SK-N-SH (cell line): ENCODE results near the gene GRAMD2B. TPM values are rescaled to one million over a fixed set of nuclear protein-coding genes. Genes with fewer than 3 reads are reported as not detected.

Experiments
- CTCF ChIA-PET: fragments of 300-600, 350-600 bp; formaldehyde crosslinking; extraction: SDS; loops from one replicate; lab custom pipeline; 2021; lab: Yijun Ruan, JAX
- POLR2A ChIA-PET: fragments of 350-600 bp; sonication (Branson Sonifier 250); formaldehyde crosslinking; extraction: SDS; loops from one replicate; lab custom pipeline; 2020; ENCODE audit warnings: antibody characterized with exemption, inconsistent platforms; lab: Yijun Ruan, JAX
- DNase-seq: peaks from one replicate; pipeline ENCODE4 v3.0.0; 2012
- H2AFZ ChIP-seq: fragments of 200-600 bp; sonication (generic); 2 replicates; pipeline ENCODE4 v1.8.1; 2016; ENCODE audit warnings: antibody characterized with exemption, mild to moderate bottlenecking, low read depth
- H3F3A ChIP-seq: fragments of 200-600 bp; sonication (generic); replicated peaks from 2 replicates; pipeline ENCODE3; 2016; ENCODE audit warnings: antibody characterized with exemption, mild to moderate bottlenecking; ENCODE audit not compliant: insufficient read depth
- H3K27ac ChIP-seq, 2 experiments: fragments of 200-500 bp in 1 of 2; fragments of 200-600 bp in 1 of 2; sonication (Bioruptor generic) in 1 of 2; sonication (generic), shearing (Covaris generic) in 1 of 2; 2 replicates each; pipeline versions ENCODE4 v1.5.1 to v1.6.1; 2014 to 2016; ENCODE audit warnings: low read depth in 2 of 2, inconsistent platforms in 1 of 2, low read length in 1 of 2, mild to moderate bottlenecking in 1 of 2, mixed read lengths in 1 of 2
- H3K27me3 ChIP-seq: fragments of 200-600 bp; sonication (generic), shearing (Covaris generic); 2 replicates; pipeline ENCODE4 v1.6.1; 2016; ENCODE audit warnings: mixed run types; ENCODE audit not compliant: insufficient read depth
- H3K36me3 ChIP-seq, 2 experiments: fragments of 200-500 bp in 1 of 2; fragments of 200-600 bp in 1 of 2; sonication (Bioruptor generic) in 1 of 2; sonication (generic) in 1 of 2; replicated peaks in 1 of 2; 2 replicates each; pipeline versions ENCODE3 to v1.5.1; 2014 to 2016; ENCODE audit warnings: low read length in 1 of 2, mild to moderate bottlenecking in 1 of 2; ENCODE audit not compliant: insufficient read depth in 2 of 2, control insufficient read depth in 1 of 2
- H3K4me1 ChIP-seq, 2 experiments: fragments of 200-500 bp in 1 of 2; fragments of 200-600 bp in 1 of 2; sonication (Bioruptor generic) in 1 of 2; sonication (generic), shearing (Covaris generic) in 1 of 2; 2 replicates each; pipeline versions ENCODE4 v1.5.1 to v1.6.1; 2014 to 2016; ENCODE audit warnings: low read depth in 1 of 2, low read length in 1 of 2, mixed run types in 1 of 2; ENCODE audit not compliant: insufficient read depth in 2 of 2, control insufficient read depth in 1 of 2
- H3K4me2 ChIP-seq: fragments of 200-600 bp; sonication (generic), shearing (Covaris generic); 2 replicates; pipeline ENCODE4 v1.6.1; 2017; ENCODE audit warnings: mixed run types
- H3K4me3 ChIP-seq, 2 experiments: fragments of 200-500 bp in 1 of 2; fragments of 200-600 bp in 1 of 2; sonication (Bioruptor generic) in 1 of 2; sonication (generic), shearing (Covaris generic) in 1 of 2; 2 replicates each; pipeline versions ENCODE4 v1.5.1 to v1.8.1; 2014 to 2016; ENCODE audit warnings: low read depth in 2 of 2, inconsistent platforms in 1 of 2, low read length in 1 of 2, mild to moderate bottlenecking in 1 of 2, mixed read lengths in 1 of 2, moderate library complexity in 1 of 2
- H3K79me2 ChIP-seq: fragments of 200-600 bp; sonication (generic); 2 replicates; pipeline ENCODE4 v1.8.1; 2017; ENCODE audit warnings: mild to moderate bottlenecking; ENCODE audit not compliant: insufficient read depth
- H3K9ac ChIP-seq: fragments of 200-600 bp; sonication (generic); 2 replicates; pipeline ENCODE4 v1.6.1; 2017; ENCODE audit warnings: mixed run types
- H3K9me2 ChIP-seq: fragments of 200-600 bp; sonication (generic); 2 replicates; pipeline ENCODE4 v1.6.1; 2017; ENCODE audit warnings: mixed run types
- H3K9me3 ChIP-seq: fragments of 200-600 bp; sonication (generic); 2 replicates; pipeline ENCODE4 v1.6.1; 2017; ENCODE audit warnings: mixed run types, mild to moderate bottlenecking, moderate library complexity
- H4K20me1 ChIP-seq: fragments of 200-600 bp; sonication (generic); 2 replicates; pipeline ENCODE4 v1.6.1; 2017; ENCODE audit warnings: mild to moderate bottlenecking, mixed run types; ENCODE audit not compliant: insufficient read depth
- EZH2phosphoT487 ChIP-seq: fragments of 200-600 bp; sonication (generic); IDR thresholded peaks from 2 replicates; pipeline ENCODE4 v1.6.1; 2017; ENCODE audit warnings: low read depth, mixed run types, mild to moderate bottlenecking, antibody characterized with exemption, moderate library complexity, borderline replicate concordance
- FOXJ3 ChIP-seq: sonication (generic); formaldehyde crosslinking; IDR thresholded peaks from 2 replicates; pipeline ENCODE4 v1.5.1; 2020; ENCODE audit warnings: mild to moderate bottlenecking, missing genetic modification reagents
- NFIC ChIP-seq: IDR thresholded peaks from 2 replicates; pipeline ENCODE4 v1.4.0; 2012; ENCODE audit warnings: borderline replicate concordance
- PBX3 ChIP-seq: IDR thresholded peaks from 2 replicates; pipeline ENCODE4; 2012
- REST ChIP-seq: IDR thresholded peaks from 2 replicates; pipeline ENCODE4 v1.6.1; 2012; ENCODE audit warnings: mild to moderate bottlenecking, low read depth, low read length, moderate library complexity
- ZBTB33 ChIP-seq: IDR thresholded peaks from 2 replicates; pipeline ENCODE4 v1.4.0; 2012; ENCODE audit warnings: low read depth, borderline replicate concordance
- WGBS: methylation state at CpG from one replicate; pipeline ENCODE4 v1.1.6; 2017; ENCODE audit warnings: low lambda C conversion rate; 5-methylcytosine and 5-hydroxymethylcytosine counted together
- polyA plus RNA-seq, 3 experiments: library from polyadenylated mRNA; depleted of rRNA; stranded (reverse); fragments of >200 nt; gene quantifications; 2 replicates each; pipeline ENCODE4 v1.2.3, GENCODE V29; 2012

GRAMD2B gene
- polyA plus RNA-seq, 1 of the 3 experiments (the other 2 are of a cell fraction), result 16.0 TPM

DNA sequence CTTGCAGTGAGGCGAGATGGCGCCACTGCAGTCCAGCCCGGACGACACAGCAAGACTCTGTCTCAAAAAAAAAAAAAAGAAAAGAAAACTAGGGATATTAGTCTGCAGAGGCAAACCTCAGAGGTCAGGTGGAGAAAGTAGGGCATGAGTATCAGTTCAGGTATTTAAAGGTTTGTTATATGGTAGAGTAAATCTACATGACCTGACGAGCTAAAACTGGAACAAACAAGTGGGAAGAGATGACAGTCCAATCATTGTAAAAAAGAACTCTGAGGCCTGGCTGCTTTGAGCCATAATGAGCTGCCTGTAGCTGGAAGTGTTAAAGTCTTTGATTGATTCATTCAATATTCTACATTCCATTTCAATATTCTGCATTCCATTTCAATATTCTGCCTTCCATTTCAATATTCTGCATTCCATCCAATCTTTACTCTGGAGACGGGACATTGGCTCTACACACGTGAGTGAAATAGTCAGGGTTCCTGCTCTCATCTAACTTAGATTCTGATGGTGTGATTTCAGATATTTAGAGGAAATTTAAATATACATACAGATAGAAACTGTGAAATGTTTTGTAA lies 28.9 kb upstream of the GRAMD2B start:
- CTCF ChIA-PET, result no interaction called here
- Histone ChIP-seq H3K79me2 (no peaks in the 10 kb centered on the region), H3K4me3 (no peak overlapping the region), H3K9me3 (peaks cover 10% of the 10 kb centered on the region; the same call in 1 of the 2 replicates), H2AFZ (no peak overlapping the region), H3K9ac (no peak overlapping the region), H3K27ac (peak overlapping the region; percentile 5 to 41; a peak in 2 of 4 replicates), H3K27me3 (no peaks in the 10 kb centered on the region), H3K4me2 (no peak overlapping the region), H3K9me2 (no peaks in the 10 kb centered on the region), H3K36me3 (no peaks in the 10 kb centered on the region), H3F3A (no peaks in the 10 kb centered on the region), H3K4me1 (0 out of 4 replicates have a peak, but pooled peaks cover 0 to 1% of the 10 kb centered on the region in 2 experiments), H4K20me1 (no peaks in the 10 kb centered on the region)
- POLR2A ChIA-PET, result no interaction called here
- DNase-seq, result no peak
- 71% methylated on average over 7 of the region's 7 CpGs for WGBS
- TF ChIP-seq PBX3 (peak; percentile 7; the same call in 1 of the 2 replicates), ZBTB33 (no peak)

DNA sequence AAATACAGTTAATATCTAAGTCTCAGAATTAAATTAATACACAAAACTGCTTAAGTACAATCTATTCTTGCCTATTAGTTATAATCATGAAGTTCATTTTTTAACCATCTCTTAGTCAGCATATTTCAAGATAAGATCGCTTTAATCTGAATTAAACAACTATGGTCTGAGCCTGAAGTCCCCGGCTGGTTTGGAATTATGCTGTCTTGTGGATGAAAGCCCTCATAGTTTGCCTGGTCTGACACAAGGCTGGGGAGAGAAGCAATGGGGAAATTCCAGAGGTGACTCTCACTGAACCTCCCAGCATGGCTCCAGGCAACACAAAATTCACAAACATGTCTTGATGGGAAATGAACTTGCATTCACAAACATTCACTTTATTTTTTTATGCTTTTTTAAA lies 28.0 kb upstream of the GRAMD2B start:
- POLR2A ChIA-PET, result no interaction called here
- DNase-seq, result no peak
- Histone ChIP-seq H3K4me3 (no peak overlapping the region), H2AFZ (no peak overlapping the region), H3K79me2 (no peaks in the 10 kb centered on the region), H3K36me3 (no peaks in the 10 kb centered on the region), H3K27me3 (no peaks in the 10 kb centered on the region), H3K9me2 (no peaks in the 10 kb centered on the region), H3K27ac (peak overlapping the region; percentile 41 to 54; a peak in 3 of 4 replicates), H3K4me1 (no peaks in the 10 kb centered on the region), H3F3A (no peaks in the 10 kb centered on the region), H3K9me3 (peaks cover 18% of the 10 kb centered on the region), H3K9ac (no peak overlapping the region), H3K4me2 (no peak overlapping the region), H4K20me1 (no peaks in the 10 kb centered on the region)
- TF ChIP-seq ZBTB33, result no peak
- TF ChIP-seq FOXJ3 (CRISPR knock-in tag), result no peak
- 35% methylated on average over 2 of the region's 2 CpGs for WGBS
- CTCF ChIA-PET, result no interaction called here

- ChIA-PET CTCF (no interaction called here), POLR2A (no interaction called here)
- 91% methylated on average over 4 of the region's 4 CpGs for WGBS
- peaks cover 19% of the 10 kb centered on the region for H3K9me3 ChIP-seq
- no peaks in the 10 kb centered on the region for H3K36me3 ChIP-seq
- H3K4me3 ChIP-seq, result no peak overlapping the region
- no peak overlapping the region for H2AFZ ChIP-seq
- H3K4me1 ChIP-seq, result no peaks in the 10 kb centered on the region
- no peaks in the 10 kb centered on the region for H3K79me2 ChIP-seq
- DNase-seq, result no peak
- no peaks in the 10 kb centered on the region for H3K9me2 ChIP-seq
- H3K4me2 ChIP-seq, result no peak overlapping the region
- no peaks in the 10 kb centered on the region for H4K20me1 ChIP-seq
- no peak overlapping the region for H3K9ac ChIP-seq
- H3F3A ChIP-seq, result no peaks in the 10 kb centered on the region
- H3K27me3 ChIP-seq, result no peaks in the 10 kb centered on the region
- peak overlapping the region; percentile 41 to 54; a peak in 3 of 4 replicates for H3K27ac ChIP-seq
- no peak for TF ChIP-seq PBX3
- TF ChIP-seq NFIC, result no peak
- no peak for TF ChIP-seq REST
- TF ChIP-seq EZH2phosphoT487, result no peak
Observed at GRCh38 chr5:126395605-126396004, 27.6 kb upstream of the GRAMD2B start.
